Measurements from ENCODE around the gene B2M.
A peak's percentile ranks its signal among the peaks of the same experiment; 100 is the strongest.

B2M gene

GRCh38 chr15:44663410-44664308 lies 47.7 kb upstream of the B2M start, which contains the start of gene SPG11:
SPG11 (minus strand) TSS chr15:44663662; CDS start chr15:44663647, 15 bp downstream.
- H3F3A ChIP-seq (ENCODE audit: insufficient read depth, low read length), result peaks cover 34% of the 10 kb centered on the region
- H3K4me3 ChIP-seq (ENCODE audit: low read length), result peak within 1 kb of the TSS; percentile 97
- peak; percentile 99 for DNase-seq
- H3K4me2 ChIP-seq (ENCODE audit: low read depth, low read length), result peak within 1 kb of the TSS; percentile 79
- no peaks in the 10 kb centered on the region for H3K27me3 ChIP-seq (replicated peaks; ENCODE audit: insufficient read depth, low read length)
- peak within 1 kb of the TSS; percentile 96 for H2AFZ ChIP-seq (ENCODE audit: low read length)
- H3K79me2 ChIP-seq (ENCODE audit: low read length), result peaks cover 27% of the 10 kb centered on the region
- peaks cover 45% of the 10 kb centered on the region for H3K4me1 ChIP-seq (ENCODE audit: low read length)
- H4K20me1 ChIP-seq (ENCODE audit: insufficient read depth, low read length), result no peaks in the 10 kb centered on the region
- TF ChIP-seq EZH2 (optimal IDR thresholded peaks at IDR 0.05; ENCODE audit: low read depth, low read length) (no peak), CTCF (IDR thresholded peaks at IDR 0.05; ENCODE audit: low read length) (peak; percentile 91)
- H3K9me3 ChIP-seq (replicated peaks; ENCODE audit: insufficient read depth, low read length), result no peaks in the 10 kb centered on the region
- H3K9ac ChIP-seq (ENCODE audit: low read length), result peak within 1 kb of the TSS; percentile 94
- H3K9me2 ChIP-seq (replicated peaks; ENCODE audit: insufficient read depth, low read length), result no peaks in the 10 kb centered on the region
- peak within 1 kb of the TSS; percentile 94 for H3K27ac ChIP-seq (ENCODE audit: low read length)
- H3K36me3 ChIP-seq (replicated peaks; ENCODE audit: insufficient read depth, low read length), result 0 out of 2 replicates have a peak, but pooled peaks cover 6% of the 10 kb centered on the region

- Histone ChIP-seq H3K9ac (ENCODE audit: low read length) (peak overlapping the region; percentile 21; the same call in 1 of the 2 replicates), H3K36me3 (replicated peaks; ENCODE audit: insufficient read depth, low read length) (no peaks in the 10 kb centered on the region), H3K79me2 (ENCODE audit: low read length) (peaks cover 15% of the 10 kb centered on the region), H3K27ac (ENCODE audit: low read length) (peak overlapping the region; percentile 69), H2AFZ (ENCODE audit: low read length) (peak overlapping the region; percentile 51), H3K4me2 (ENCODE audit: low read depth, low read length) (peak overlapping the region; percentile 92), H3K9me3 (replicated peaks; ENCODE audit: insufficient read depth, low read length) (no peaks in the 10 kb centered on the region), H3F3A (ENCODE audit: insufficient read depth, low read length) (peaks cover 43% of the 10 kb centered on the region), H3K9me2 (replicated peaks; ENCODE audit: insufficient read depth, low read length) (no peaks in the 10 kb centered on the region), H3K4me1 (ENCODE audit: low read length) (peaks cover 70% of the 10 kb centered on the region), H4K20me1 (ENCODE audit: insufficient read depth, low read length) (no peaks in the 10 kb centered on the region), H3K4me3 (ENCODE audit: low read length) (peak overlapping the region; percentile 48), H3K27me3 (replicated peaks; ENCODE audit: insufficient read depth, low read length) (no peaks in the 10 kb centered on the region)
- TF ChIP-seq CTCF (IDR thresholded peaks at IDR 0.05; ENCODE audit: low read length), result no peak
- TF ChIP-seq EZH2phosphoT487 (IDR thresholded peaks at IDR 0.05; ENCODE audit: low read length), result no peak
- TF ChIP-seq EZH2 (optimal IDR thresholded peaks at IDR 0.05; ENCODE audit: low read depth, low read length), result no peak
- DNase-seq, result peak; percentile 75
These were observed 44.9 kb upstream of the B2M start for GRCh38 chr15:44666210-44667038.

- no peak for DNase-seq
- Histone ChIP-seq H3F3A (ENCODE audit: insufficient read depth, low read length) (peaks cover 48% of the 10 kb centered on the region), H3K79me2 (ENCODE audit: low read length) (peaks cover 10% of the 10 kb centered on the region), H3K27ac (ENCODE audit: low read length) (peak overlapping the region; percentile 69), H3K4me1 (ENCODE audit: low read length) (peaks cover 71% of the 10 kb centered on the region), H2AFZ (ENCODE audit: low read length) (peak overlapping the region; percentile 51), H3K27me3 (replicated peaks; ENCODE audit: insufficient read depth, low read length) (no peaks in the 10 kb centered on the region), H3K4me2 (ENCODE audit: low read depth, low read length) (peak overlapping the region; percentile 92), H3K4me3 (ENCODE audit: low read length) (peak overlapping the region; percentile 48), H3K9me3 (replicated peaks; ENCODE audit: insufficient read depth, low read length) (no peaks in the 10 kb centered on the region), H4K20me1 (ENCODE audit: insufficient read depth, low read length) (no peaks in the 10 kb centered on the region), H3K9ac (ENCODE audit: low read length) (peak overlapping the region; percentile 21; the same call in 1 of the 2 replicates), H3K36me3 (replicated peaks; ENCODE audit: insufficient read depth, low read length) (no peaks in the 10 kb centered on the region), H3K9me2 (replicated peaks; ENCODE audit: insufficient read depth, low read length) (no peaks in the 10 kb centered on the region)
- TF ChIP-seq EZH2 (optimal IDR thresholded peaks at IDR 0.05; ENCODE audit: low read depth, low read length), result no peak
- no peak for TF ChIP-seq EZH2phosphoT487 (IDR thresholded peaks at IDR 0.05; ENCODE audit: low read length)
- no peak for TF ChIP-seq CTCF (IDR thresholded peaks at IDR 0.05; ENCODE audit: low read length)
These were observed 44.3 kb upstream of the B2M start for GRCh38 chr15:44667039-44667360.

Measured in MM.1S (cell line).